Measurements from ENCODE around the gene PEX12. TPM values are rescaled to one million over a fixed set of nuclear protein-coding genes. Genes with fewer than 3 reads are reported as not detected.
"Not testable (repeated sequence)": the region's sequence is repeated elsewhere in the genome, so short reads cannot be mapped to it uniquely, and the experiment has no call there.

PEX12 gene
- total RNA-seq, 1 donor from 2014 or later: 3.7 TPM

- DNase-seq: peak; percentile 45
Measured at GRCh38 chr17:35577830-35578196, 558 bp downstream of the PEX12 start.

- DNase-seq: no peak
Measured at GRCh38 chr17:35575759-35576158, 2.6 kb downstream of the PEX12 start.

GRCh38 chr17:35569405-35569804 is 9.0 kb downstream of the PEX12 start:
- DNase-seq: no peak

- DNase-seq: peak; percentile 67
Measured at GRCh38 chr17:35568561-35568960, 9.8 kb downstream of the PEX12 start.

- DNase-seq: no peak
Measured at GRCh38 chr17:35566968-35567367, 11.4 kb downstream of the PEX12 start.

GRCh38 chr17:35563181-35563580 is 15.2 kb downstream of the PEX12 start:
- not testable (repeated sequence) for DNase-seq

- peak; percentile 30 for DNase-seq
Measured at GRCh38 chr17:35560703-35561102, 17.7 kb downstream of the PEX12 start, which contains the start of gene SLFN14. Gene SLFN14 (minus strand): TSS chr17:35560819. CDS start chr17:35558062, 2,757 bp downstream.

GRCh38 chr17:35559495-35560210 is 18.7 kb downstream of the PEX12 start:
- peak; percentile 39 for DNase-seq

- no peak for DNase-seq
Measured at GRCh38 chr17:35557353-35557752, 21.0 kb downstream of the PEX12 start.

GRCh38 chr17:35555691-35556090 is 22.7 kb downstream of the PEX12 start:
- DNase-seq: peak; percentile 36

- no peak for DNase-seq
Measured at GRCh38 chr17:35554668-35555067, 23.7 kb downstream of the PEX12 start.

- DNase-seq: no peak
Measured at GRCh38 chr17:35553310-35553709, 25.1 kb downstream of the PEX12 start.

GRCh38 chr17:35548978-35549377 is 29.4 kb downstream of the PEX12 start:
- no peak for DNase-seq

- DNase-seq: no peak
Measured at GRCh38 chr17:35548208-35548810, 30.1 kb downstream of the PEX12 start.

- DNase-seq: no peak
Measured at GRCh38 chr17:35546487-35546886, 31.9 kb downstream of the PEX12 start.

- DNase-seq: no peak
Measured at GRCh38 chr17:35545150-35545549, 33.2 kb downstream of the PEX12 start.

- peak; percentile 65 for DNase-seq
Measured at GRCh38 chr17:35543856-35544255, 34.5 kb downstream of the PEX12 start.

- peak; percentile 87 for DNase-seq
Measured at GRCh38 chr17:35542990-35543389, 35.4 kb downstream of the PEX12 start.

GRCh38 chr17:35541434-35541833 is 36.9 kb downstream of the PEX12 start:
- DNase-seq: peak; percentile 28

GRCh38 chr17:35540589-35541404 is 37.6 kb downstream of the PEX12 start:
- DNase-seq: peak; percentile 87

- no peak for DNase-seq
Measured at GRCh38 chr17:35539659-35540026, 38.7 kb downstream of the PEX12 start.

- no peak for DNase-seq
Measured at GRCh38 chr17:35537601-35538141, 40.7 kb downstream of the PEX12 start, which contains the start of gene SLFN12L. Gene SLFN12L (minus strand): TSS chr17:35537678. CDS start chr17:35522364, 15,314 bp downstream.

- DNase-seq: no peak
Measured at GRCh38 chr17:35536664-35537171, 41.7 kb downstream of the PEX12 start.

Data from dermis blood vessel endothelial cell (primary cell).